ENCODE measurements around the gene GMDS.

Gene GMDS

DNA sequence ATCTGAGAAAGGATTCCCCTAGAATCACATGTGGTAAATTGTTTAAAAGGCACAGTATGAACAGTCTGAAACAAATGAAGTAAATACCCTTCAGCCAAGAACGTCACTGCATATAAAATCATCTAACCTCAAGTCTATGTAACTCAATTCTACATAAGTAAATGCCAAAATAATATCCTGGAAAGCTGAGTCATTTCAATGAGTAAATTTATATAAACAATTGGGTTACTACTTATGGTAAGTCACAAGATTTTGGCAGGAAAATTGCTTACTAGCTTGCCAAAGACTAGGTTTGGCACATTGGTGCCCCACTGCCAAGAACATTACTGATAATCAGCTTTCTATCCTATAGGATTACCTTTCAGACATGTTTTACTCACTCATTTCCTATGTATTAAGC lies 8.4 kb downstream of the GMDS start:
- no peak for DNase-seq

DNA sequence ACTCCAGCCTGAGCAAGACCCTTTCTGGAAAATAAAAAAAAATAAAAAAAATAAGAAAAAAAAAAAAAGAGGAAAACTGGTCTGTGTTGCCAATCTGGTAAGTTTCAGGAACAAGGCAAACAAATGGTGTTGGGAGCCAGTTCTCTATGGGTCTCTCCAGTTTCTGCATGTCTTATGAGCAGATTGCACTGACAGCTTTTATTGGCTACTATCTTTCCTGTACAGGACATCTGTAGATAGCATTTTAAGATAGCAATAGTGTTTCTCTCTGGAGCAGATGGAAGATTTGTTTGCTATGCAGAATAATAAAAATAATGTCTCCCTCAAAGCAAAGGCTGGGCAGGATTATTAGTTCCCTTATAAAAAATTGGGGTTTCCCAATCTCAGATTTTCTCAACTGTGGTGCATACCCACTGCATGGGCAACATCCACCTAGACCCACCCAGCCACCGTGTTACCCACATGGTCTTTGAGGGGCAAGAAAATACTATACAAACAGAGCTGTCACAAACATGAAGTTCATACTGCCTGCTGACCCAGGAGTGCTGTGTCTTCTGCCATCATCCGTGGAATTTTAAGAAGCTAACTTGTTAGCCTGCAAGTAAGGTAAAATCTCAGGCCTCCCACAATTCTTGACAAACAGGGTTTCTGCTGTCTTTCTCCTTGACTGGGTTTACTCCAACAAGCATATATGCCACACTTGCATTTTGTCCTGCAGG lies 9.5 kb downstream of the GMDS start:
- no peak for DNase-seq

- no peak for DNase-seq
These were observed 13.0 kb downstream of the GMDS start for GRCh38 chr6:2232445-2232844.

DNA sequence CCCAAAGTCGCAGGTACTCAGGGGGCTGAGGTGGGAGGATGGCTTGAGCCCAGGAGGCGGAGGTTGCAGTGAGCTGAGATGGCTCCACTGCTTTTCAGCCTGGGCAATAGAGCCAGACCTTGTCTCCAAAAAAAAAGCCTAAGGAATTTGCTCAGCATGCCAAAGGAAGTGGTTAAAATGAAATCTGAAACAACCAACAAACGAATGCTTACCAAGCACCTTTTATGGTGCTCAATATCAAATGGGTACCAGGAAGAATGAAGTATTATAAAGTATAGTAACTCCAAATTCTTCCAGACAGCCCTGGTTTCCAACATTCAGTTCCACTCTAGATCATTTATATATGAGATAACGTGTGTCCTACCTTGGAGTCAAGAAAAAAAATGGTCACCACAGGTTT lies 14.0 kb downstream of the GMDS start:
- DNase-seq: no peak

DNA sequence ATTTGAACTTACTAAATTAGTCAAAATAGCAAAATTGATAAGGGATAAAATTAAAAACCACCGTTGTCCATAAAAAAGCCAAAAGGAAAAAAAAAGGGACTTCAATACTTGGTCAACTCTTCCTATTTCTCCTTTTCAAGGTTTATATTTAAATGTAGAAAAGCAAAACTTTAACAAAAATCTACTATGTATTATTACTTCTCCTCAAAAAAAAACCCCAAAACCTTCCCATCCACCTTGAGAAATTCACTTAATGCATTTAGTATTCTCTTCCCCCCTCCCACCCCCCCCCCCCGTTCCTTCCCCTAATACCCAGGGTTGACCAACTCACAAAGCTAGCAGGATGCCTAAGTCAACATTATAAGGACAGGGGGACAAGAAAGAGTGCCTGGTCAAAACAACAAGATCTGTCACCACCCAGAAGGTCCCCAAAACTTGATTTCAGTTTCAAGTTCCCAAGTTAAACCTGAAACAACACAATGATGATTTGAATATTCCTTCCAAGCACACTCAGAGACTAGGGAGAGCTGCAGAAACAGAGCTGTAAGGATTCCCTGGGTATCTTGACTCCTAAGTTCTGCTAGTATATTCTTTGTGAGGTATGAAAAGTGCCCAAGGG lies 14.6 kb downstream of the GMDS start:
- no peak for DNase-seq

GRCh38 chr6:2229742-2230141 lies 15.7 kb downstream of the GMDS start:
- DNase-seq: no peak

DNA sequence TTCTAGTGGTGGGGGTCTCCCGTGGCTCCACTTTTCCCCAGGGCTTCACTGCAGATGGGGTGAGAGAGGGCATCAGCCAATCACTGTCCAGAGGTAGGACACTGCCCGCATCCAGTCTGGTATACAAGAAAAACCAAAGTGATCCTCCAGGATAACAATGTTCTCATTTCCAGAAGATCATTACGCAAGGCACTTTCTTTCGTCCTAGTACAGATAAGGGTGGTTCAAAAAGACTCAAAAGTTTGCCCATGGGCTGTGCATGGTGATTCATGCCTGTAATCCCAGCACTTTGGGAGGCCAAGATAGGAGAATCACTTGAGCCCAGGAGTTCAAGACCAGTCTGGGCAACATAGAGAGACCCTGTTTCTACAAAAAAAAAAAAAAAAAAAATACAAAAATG lies 16.4 kb downstream of the GMDS start:
- DNase-seq: no peak

DNA sequence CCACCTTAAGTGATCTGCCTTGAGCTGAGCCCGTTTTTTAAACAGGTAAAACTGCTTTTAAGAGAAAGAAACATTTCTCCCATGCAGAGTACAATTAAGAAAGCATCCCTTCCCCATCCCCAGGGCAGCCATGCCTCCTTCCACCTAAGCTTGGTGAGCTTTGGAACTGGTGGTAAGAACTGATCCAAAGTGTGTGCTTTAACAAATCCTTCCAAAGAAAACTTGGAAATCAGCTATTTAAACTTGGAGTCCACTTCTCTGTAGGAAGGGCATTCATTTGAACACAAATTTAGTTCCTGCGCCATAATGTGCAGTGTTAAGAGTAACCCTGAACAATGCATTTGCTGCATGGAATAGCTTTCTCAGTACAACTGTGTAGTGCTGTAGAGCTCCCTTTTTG lies 17.0 kb downstream of the GMDS start:
- DNase-seq: no peak

DNA sequence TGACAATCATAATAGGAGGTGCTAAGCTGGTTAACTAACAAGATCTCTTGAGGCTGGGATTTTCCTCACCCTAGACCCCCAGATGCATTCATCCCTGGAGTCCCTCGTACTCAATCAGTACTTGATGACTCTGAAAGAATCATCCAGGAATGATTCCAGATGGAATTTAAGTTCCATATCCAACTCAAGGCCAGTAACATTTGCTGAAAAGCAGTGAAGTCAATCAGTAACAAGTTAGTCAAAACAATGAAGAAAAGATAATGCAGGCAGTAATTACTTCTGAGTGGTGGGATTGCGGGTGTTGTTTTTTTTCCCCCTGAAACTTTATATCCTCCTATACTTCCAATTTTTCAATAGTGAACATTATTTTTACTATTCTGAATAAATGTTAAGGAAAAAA lies 18.6 kb downstream of the GMDS start:
- DNase-seq: no peak

DNA sequence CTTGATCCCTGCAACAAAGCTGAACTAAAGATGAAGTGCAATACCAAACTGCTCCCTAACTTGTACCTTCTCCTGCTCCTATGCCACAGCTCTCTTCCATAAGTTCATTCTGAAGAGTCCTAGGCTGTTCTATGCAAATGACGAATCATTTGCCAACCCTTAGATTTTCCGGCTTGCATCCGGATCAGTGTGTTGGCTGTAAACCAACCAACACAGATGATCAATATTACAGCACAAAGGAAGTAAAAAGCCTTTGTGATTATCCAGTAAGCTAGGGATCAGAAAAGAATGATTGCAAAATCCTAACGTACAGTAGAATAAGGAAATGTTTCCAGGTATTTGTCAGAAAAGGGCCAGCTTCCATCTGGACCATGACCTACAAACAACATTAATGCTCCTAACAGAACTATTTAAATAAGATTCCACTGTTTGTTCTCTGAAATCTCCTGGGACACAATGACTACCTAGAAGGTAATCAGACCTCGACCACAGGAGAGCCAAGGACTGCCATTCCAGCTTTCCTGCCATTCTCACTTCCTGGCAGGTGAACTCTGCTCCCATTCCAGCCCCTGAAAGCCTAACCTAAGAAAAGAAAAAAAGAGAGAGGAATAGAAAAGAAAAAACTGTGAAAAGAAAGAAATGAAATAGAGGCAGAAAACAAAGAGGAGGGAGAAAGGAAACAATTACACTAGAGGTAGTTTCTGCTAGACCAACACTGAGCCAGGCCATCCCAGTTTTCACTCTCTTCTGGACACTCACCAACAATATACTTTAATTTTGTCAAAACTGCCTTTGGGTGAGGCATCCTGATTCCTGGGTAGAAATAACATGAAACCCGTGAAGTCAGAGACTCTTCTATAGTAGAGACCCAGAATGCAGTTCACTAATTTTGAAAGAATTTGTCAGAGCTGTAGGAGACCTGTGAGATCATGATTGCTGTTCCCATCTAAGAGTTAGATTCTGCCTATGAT lies 19.7 kb downstream of the GMDS start:
- DNase-seq: no peak

- no peak for DNase-seq
These were observed 20.5 kb downstream of the GMDS start for GRCh38 chr6:2224847-2225382.

- DNase-seq: no peak
These were observed 23.0 kb downstream of the GMDS start for GRCh38 chr6:2222275-2222842.

DNA sequence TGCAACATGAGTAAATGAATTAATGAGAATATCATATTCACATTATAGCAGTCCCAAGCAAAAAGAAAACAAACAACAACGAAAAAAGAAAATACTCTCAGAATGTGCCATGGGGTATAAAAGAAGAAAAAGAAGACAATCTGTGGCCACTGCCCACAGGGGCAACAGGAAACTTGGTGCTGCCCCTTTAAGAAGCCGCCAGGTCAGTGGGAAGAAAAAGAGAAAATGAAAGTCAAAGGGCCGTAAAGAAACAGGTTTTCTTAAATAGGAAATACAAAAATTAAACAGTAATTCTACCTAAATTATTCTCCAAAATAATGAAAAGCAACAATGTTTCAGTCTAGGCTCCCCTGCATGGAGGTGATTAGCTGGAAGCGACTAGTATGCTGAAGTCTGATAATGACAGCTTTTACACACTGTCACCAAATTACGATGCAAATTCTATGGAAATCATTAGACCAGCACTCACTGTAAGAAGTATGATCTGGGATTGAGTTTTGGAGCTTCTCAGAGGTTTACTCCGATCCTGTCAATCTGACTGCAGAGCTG lies 23.6 kb downstream of the GMDS start:
- DNase-seq: no peak

- DNase-seq: no peak
These were observed 25.3 kb downstream of the GMDS start for GRCh38 chr6:2220154-2220553.

DNA sequence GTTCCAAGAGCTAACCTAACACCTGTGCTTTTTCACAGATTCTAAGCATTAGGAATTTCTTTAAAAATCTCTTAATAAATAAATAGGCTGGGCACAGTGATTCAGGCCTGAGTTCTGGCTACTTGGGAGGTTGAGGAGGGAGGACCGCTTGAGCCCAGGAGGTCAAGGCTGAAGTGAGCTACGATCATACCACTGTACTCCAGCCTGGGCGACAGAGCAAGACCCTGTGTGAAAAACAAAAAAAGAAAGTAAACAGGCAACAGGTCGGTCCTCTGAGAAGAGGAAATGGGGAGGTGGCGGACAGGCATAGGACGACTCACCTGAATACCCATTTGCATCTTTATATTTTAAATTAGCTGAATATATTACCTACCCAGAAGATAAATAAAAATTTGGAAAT lies 26.5 kb downstream of the GMDS start:
- DNase-seq: no peak

GRCh38 chr6:2216794-2217383 lies 28.5 kb downstream of the GMDS start:
- DNase-seq: no peak

- DNase-seq: no peak
These were observed 30.1 kb downstream of the GMDS start for GRCh38 chr6:2215342-2215741.

GRCh38 chr6:2213086-2213485 lies 32.3 kb downstream of the GMDS start:
- no peak for DNase-seq

DNA sequence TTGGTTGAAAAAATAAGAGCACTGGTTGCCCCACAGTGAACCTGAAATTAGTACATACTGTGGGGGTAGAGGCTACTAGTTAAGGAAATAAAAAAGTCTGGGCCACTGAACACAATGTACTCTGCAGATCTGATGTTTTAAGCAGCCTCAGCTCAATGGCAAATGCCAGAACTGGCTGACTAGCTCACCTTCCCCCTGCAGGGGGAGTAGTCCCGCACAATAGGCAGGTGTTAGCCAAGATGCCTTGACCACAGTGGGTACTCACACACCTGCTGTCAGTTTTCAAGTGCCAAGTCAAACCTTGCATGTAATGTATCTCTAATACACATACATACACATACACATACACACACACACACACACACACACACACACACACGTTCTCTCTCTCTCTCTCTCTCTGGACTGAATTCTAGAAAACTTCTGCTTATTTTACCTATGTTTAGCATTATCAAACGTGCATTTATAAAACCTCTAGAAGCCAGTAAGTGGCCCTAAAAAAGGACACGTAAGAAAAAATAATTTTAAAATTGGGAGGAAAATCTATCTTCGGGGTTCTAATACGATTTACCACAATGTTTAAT lies 36.1 kb downstream of the GMDS start:
- peak; percentile 10 for DNase-seq

- no peak for DNase-seq
These were observed 36.9 kb downstream of the GMDS start for GRCh38 chr6:2208468-2208867.

DNA sequence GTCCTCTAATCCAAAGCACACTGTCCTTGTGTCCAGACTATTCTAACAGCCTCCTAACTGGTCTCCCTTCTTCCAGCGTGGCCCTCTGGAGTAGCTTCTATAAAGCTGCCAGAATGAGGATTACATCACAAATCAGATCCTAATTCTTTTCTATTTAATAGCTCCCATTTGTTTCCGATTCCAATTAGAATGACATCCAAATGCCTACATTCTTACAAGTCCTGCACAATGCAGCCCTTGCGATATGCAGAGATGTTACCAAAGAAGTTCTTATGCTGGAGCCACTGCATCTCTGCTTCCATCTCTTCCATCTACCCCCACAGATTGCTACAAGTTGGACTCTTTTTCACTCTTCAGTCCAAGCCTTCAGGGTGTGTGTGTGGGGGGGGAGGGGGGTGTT lies 40.0 kb downstream of the GMDS start:
- no peak for DNase-seq

DNA sequence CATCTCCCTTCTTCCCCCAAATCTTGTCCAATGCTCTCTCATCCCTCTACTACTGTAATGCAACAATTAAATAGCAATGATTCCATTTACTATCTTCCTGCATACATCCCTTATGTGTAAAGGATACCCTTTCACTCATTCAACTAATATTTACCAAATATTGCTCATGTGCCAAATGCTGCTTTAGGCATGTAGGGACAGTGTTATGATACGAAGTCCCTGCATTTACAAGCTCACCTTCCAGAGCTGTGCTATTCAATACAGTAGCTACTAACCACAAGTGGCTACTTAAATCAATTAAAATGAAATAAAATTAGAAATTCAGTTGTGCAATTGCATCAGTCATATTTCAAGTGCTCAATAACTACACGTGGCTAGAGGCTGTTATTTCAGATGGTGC lies 41.1 kb downstream of the GMDS start:
- DNase-seq: no peak
